ENCODE measurements around the gene AFAP1L1. TPM values are rescaled to one million over a fixed set of nuclear protein-coding genes. Genes with fewer than 3 reads are reported as not detected.

Gene AFAP1L1
- total RNA-seq, 1 donor from 2014 or later = 8.3 TPM

DNA sequence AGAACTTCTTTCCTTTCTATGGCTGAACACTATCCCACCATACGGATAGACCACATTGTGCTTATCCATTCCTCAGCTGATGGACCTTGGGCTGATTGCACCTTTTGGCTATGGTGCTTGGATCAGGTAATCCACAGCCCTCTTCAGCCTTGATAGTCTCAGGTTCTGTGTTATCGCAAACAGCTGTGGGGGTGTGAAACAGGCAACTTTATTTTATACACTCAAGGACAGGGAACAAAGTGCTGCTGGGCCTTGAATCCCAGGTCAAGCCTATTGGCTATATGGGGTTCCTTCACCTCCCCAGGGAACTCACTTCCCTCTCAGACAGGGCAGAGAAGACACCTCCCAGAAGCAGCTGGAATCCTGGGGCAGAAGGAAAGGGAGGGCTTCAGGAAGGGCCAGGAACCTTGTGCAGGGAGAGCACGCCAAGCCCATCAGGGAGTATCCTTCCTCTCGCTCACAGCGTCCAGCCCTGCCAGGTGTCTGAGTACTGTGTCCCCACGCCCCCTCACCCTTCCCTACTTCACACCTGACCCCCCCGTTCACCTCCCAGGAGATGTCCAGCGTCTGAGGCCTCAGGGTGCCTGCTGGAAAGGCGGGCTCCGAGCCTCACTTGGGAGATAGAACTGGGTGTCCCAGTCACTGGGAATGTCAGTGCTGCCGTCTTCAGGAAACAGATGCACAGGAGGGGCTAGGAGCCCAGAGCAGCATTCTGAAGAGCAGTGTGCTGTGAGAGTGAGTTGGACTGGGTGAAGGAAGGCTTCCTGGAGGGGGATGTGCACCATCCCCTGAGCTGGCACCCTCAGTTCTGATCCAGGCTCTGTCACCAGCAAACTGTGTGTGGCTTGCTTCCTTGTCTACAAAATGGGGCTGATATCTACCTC lies 32.8 kb downstream of the AFAP1L1 start:
- Histone ChIP-seq H3K4me1 (ENCODE audit: insufficient read depth, low read length) (no peaks in the 10 kb centered on the region), H3K79me2 (ENCODE audit: insufficient read depth, low read length) (no peaks in the 10 kb centered on the region), H3K9ac (ENCODE audit: low read length) (no peak overlapping the region), H3K27ac (ENCODE audit: low read depth, low read length) (no peak overlapping the region), H3K4me3 (ENCODE audit: insufficient read depth, low read depth, low read length) (no peak overlapping the region), H4K20me1 (ENCODE audit: insufficient read depth, low read length) (no peaks in the 10 kb centered on the region), H3K9me3 (ENCODE audit: insufficient read depth, low read depth, low read length) (no peaks in the 10 kb centered on the region), H2AFZ (ENCODE audit: low read depth, low read length) (no peak overlapping the region), H3K27me3 (ENCODE audit: insufficient read depth, low read length) (no peaks in the 10 kb centered on the region), H3K36me3 (ENCODE audit: insufficient read depth, low read length) (no peaks in the 10 kb centered on the region), H3K4me2 (ENCODE audit: low read length) (no peak overlapping the region)
- FAIRE-seq = no peak
- TF ChIP-seq EZH2 (IDR thresholded peaks at IDR 0.05; ENCODE audit: insufficient read depth, low read length) = no peak
- no peak for DNase-seq (ENCODE audit: low read depth)
- Mint-ChIP-seq H3K4me1 (ENCODE audit: low read depth, unreplicated experiment) (peaks cover 3% of the 10 kb centered on the region), H3K27ac (ENCODE audit: unreplicated experiment) (no peak overlapping the region), H3K4me3 (ENCODE audit: unreplicated experiment) (no peak overlapping the region), H3K27me3 (ENCODE audit: low read depth, unreplicated experiment) (peaks cover 2% of the 10 kb centered on the region), H3K9me3 (ENCODE audit: unreplicated experiment) (no peaks in the 10 kb centered on the region), H3K36me3 (ENCODE audit: low read depth, unreplicated experiment) (peaks cover 6% of the 10 kb centered on the region)

DNA sequence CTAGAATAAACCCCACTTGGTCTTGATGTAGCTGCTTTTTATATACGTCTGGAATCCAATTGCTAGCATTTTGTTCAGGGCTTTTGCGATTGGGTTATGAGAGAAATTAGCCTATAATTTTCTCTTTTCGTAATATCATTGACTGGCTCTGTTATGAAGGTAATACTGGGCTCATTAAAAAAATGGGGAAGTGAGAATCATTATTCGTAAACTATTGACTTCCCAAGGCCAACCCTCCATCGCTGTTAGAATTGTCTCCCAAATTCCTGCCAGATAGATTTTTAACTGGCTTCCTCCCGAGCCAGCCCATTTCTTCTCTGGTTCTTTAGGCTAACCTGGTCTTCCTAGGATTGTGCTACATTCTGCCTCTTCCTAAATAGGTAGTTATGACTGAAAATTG lies 37.7 kb downstream of the AFAP1L1 start:
- H2AFZ ChIP-seq (ENCODE audit: low read depth, low read length) = no peak overlapping the region
- no peaks in the 10 kb centered on the region for H3K9me3 ChIP-seq (ENCODE audit: insufficient read depth, low read depth, low read length)
- FAIRE-seq = no peak

GRCh38 chr5:149310488-149310887 lies 38.8 kb downstream of the AFAP1L1 start:
- Histone ChIP-seq H3K36me3 (ENCODE audit: insufficient read depth, low read length) (no peaks in the 10 kb centered on the region), H3K27me3 (ENCODE audit: insufficient read depth, low read length) (no peaks in the 10 kb centered on the region), H3K9ac (ENCODE audit: low read length) (no peak overlapping the region), H4K20me1 (ENCODE audit: insufficient read depth, low read length) (no peaks in the 10 kb centered on the region), H2AFZ (ENCODE audit: low read depth, low read length) (no peak overlapping the region), H3K27ac (ENCODE audit: low read depth, low read length) (no peak overlapping the region), H3K9me3 (ENCODE audit: insufficient read depth, low read depth, low read length) (no peaks in the 10 kb centered on the region), H3K4me2 (ENCODE audit: low read length) (no peak overlapping the region), H3K79me2 (ENCODE audit: insufficient read depth, low read length) (no peaks in the 10 kb centered on the region), H3K4me1 (ENCODE audit: insufficient read depth, low read length) (peaks cover 7% of the 10 kb centered on the region), H3K4me3 (ENCODE audit: insufficient read depth, low read depth, low read length) (no peak overlapping the region)
- no peak for TF ChIP-seq EZH2 (IDR thresholded peaks at IDR 0.05; ENCODE audit: insufficient read depth, low read length)
- TF ChIP-seq, protein P1, sequence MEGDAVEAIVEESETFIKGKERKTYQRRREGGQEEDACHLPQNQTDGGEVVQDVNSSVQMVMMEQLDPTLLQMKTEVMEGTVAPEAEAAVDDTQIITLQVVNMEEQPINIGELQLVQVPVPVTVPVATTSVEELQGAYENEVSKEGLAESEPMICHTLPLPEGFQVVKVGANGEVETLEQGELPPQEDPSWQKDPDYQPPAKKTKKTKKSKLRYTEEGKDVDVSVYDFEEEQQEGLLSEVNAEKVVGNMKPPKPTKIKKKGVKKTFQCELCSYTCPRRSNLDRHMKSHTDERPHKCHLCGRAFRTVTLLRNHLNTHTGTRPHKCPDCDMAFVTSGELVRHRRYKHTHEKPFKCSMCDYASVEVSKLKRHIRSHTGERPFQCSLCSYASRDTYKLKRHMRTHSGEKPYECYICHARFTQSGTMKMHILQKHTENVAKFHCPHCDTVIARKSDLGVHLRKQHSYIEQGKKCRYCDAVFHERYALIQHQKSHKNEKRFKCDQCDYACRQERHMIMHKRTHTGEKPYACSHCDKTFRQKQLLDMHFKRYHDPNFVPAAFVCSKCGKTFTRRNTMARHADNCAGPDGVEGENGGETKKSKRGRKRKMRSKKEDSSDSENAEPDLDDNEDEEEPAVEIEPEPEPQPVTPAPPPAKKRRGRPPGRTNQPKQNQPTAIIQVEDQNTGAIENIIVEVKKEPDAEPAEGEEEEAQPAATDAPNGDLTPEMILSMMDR (IDR thresholded peaks at IDR 0.05; ENCODE audit: insufficient read depth, low read depth, low read length) = no peak
- DNase-seq (ENCODE audit: low read depth) = no peak
- Mint-ChIP-seq H3K36me3 (ENCODE audit: low read depth, unreplicated experiment) (peaks cover 3% of the 10 kb centered on the region), H3K4me3 (ENCODE audit: unreplicated experiment) (no peak overlapping the region), H3K27me3 (ENCODE audit: low read depth, unreplicated experiment) (peaks cover 4% of the 10 kb centered on the region), H3K9me3 (ENCODE audit: unreplicated experiment) (no peaks in the 10 kb centered on the region), H3K27ac (ENCODE audit: unreplicated experiment) (no peak overlapping the region), H3K4me1 (ENCODE audit: low read depth, unreplicated experiment) (peaks cover 4% of the 10 kb centered on the region)
- no peak for FAIRE-seq

More for the DNA sequence above, 37.7 kb downstream of the AFAP1L1 start:
- no peaks in the 10 kb centered on the region for H4K20me1 ChIP-seq (ENCODE audit: insufficient read depth, low read length)
- peaks cover 7% of the 10 kb centered on the region for H3K4me1 ChIP-seq (ENCODE audit: insufficient read depth, low read length)
- Mint-ChIP-seq H3K4me1 (ENCODE audit: low read depth, unreplicated experiment) (peaks cover 4% of the 10 kb centered on the region), H3K27ac (ENCODE audit: unreplicated experiment) (no peak overlapping the region), H3K9me3 (ENCODE audit: unreplicated experiment) (no peaks in the 10 kb centered on the region), H3K27me3 (ENCODE audit: low read depth, unreplicated experiment) (peaks cover 4% of the 10 kb centered on the region), H3K4me3 (ENCODE audit: unreplicated experiment) (no peak overlapping the region), H3K36me3 (ENCODE audit: low read depth, unreplicated experiment) (peaks cover 3% of the 10 kb centered on the region)
- no peaks in the 10 kb centered on the region for H3K79me2 ChIP-seq (ENCODE audit: insufficient read depth, low read length)
- no peak overlapping the region for H3K9ac ChIP-seq (ENCODE audit: low read length)
- H3K27ac ChIP-seq (ENCODE audit: low read depth, low read length) = no peak overlapping the region
- TF ChIP-seq EZH2 (IDR thresholded peaks at IDR 0.05; ENCODE audit: insufficient read depth, low read length) = no peak
- TF ChIP-seq, protein P1 (IDR thresholded peaks at IDR 0.05; ENCODE audit: insufficient read depth, low read depth, low read length) = no peak
- no peak overlapping the region for H3K4me2 ChIP-seq (ENCODE audit: low read length)
- H3K4me3 ChIP-seq (ENCODE audit: insufficient read depth, low read depth, low read length) = no peak overlapping the region
- H3K36me3 ChIP-seq (ENCODE audit: insufficient read depth, low read length) = no peaks in the 10 kb centered on the region
- no peak for DNase-seq (ENCODE audit: low read depth)
- H3K27me3 ChIP-seq (ENCODE audit: insufficient read depth, low read length) = no peaks in the 10 kb centered on the region
